H1 (cell line): ENCODE data around the gene LPCAT3. TPM values are rescaled to one million over a fixed set of nuclear protein-coding genes. Genes with fewer than 3 reads are reported as not detected.

Experiments used
- BACH1 ChIP-seq: IDR thresholded peaks from 2 replicates; pipeline ENCODE4 v1.6.1; 2012; ENCODE audit warnings: low read length, improper control_type of control experiment
- BCL11A ChIP-seq, 2 experiments: IDR thresholded peaks; one replicate each; pipeline ENCODE4 v1.6.1; 2011; ENCODE audit warnings: low read depth in 2 of 2, low read length in 2 of 2, mild to moderate bottlenecking in 2 of 2
- CHD1 ChIP-seq: IDR thresholded peaks from 2 replicates; pipeline ENCODE4 v1.6.1; 2012; ENCODE audit warnings: low read depth, low read length, improper control_type of control experiment
- MAFK ChIP-seq: IDR thresholded peaks from 2 replicates; pipeline ENCODE4 v1.6.1; 2012; ENCODE audit warnings: low read depth, mild to moderate bottlenecking, improper control_type of control experiment, low read length
- RFX5 ChIP-seq: IDR thresholded peaks from 2 replicates; pipeline ENCODE4 v1.6.1; 2011; ENCODE audit warnings: low read depth, low read length, improper control_type of control experiment, borderline replicate concordance
- SAP30 ChIP-seq: fragments of 300-600 bp; sonication (generic); IDR thresholded peaks from 2 replicates; pipeline ENCODE4 v1.7.1; 2012; ENCODE audit warnings: low read length, moderate library complexity, mild to moderate bottlenecking, inconsistent platforms; ENCODE audit not compliant: insufficient read depth, insufficient replicate concordance
- SP1 ChIP-seq: IDR thresholded peaks from 2 replicates; pipeline ENCODE4 v1.6.1; 2011; ENCODE audit warnings: low read depth, low read length
- polyA plus RNA-seq, 7 experiments: library from polyadenylated mRNA; depleted of rRNA in 3 of 7; stranded (reverse) in 5 of 7; unstranded in 2 of 7; fragments of >200 nt in 5 of 7; fragments of 200-250 nt in 2 of 7; gene quantifications; 1 replicate in 5 of 7; 2 replicates in 1 of 7; 4 replicates in 1 of 7; pipeline versions ENCODE4 v1.2.1 to v1.2.3, GENCODE V29; 2011 to 2013; ENCODE audit warnings: missing spikeins in 2 of 7, mixed read lengths in 2 of 7
- total RNA-seq: library from RNA; stranded (reverse); fragmentation: NEBNext Ultra II Directional; extraction: Animal tissue kit (Norgen Biotek cat#: 25700); gene quantifications from 2 replicates; pipeline ENCODE4 v1.2.1, GENCODE V29; 2021
- TF ChIP-seq, protein P1 (sequence below): fragments of 300-600 bp; sonication (generic); IDR thresholded peaks from 2 replicates; pipeline ENCODE4 v1.7.1; 2012; ENCODE audit warnings: low read length, moderate library complexity, mild to moderate bottlenecking, inconsistent platforms; ENCODE audit not compliant: insufficient replicate concordance

LPCAT3 gene
- total and polyA plus RNA-seq, 2 of the 8 experiments (the other 6 are each of a cell fraction or from before 2014, with no cell fraction given) = 55.8 to 70.4 TPM

DNA sequence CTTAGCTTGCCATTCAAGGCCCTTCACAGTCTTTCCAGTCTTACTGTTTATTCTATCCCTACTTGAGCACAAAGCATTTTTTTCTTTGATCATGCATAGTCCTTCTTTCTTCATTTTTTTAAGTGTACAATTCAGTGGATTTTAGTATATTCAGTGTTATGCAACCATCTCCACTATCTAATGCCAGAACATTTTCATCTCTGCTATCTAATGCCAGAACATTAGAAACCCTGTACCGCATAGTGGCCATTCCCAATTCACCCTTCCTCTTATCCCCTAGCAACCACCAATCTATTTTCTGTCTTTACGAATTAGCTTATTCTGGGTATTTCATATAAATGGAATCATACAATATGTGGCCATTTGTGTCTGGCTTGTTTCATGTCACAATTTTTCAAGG lies 13.4 kb downstream of the LPCAT3 start (continued):
- TF ChIP-seq, protein P1, sequence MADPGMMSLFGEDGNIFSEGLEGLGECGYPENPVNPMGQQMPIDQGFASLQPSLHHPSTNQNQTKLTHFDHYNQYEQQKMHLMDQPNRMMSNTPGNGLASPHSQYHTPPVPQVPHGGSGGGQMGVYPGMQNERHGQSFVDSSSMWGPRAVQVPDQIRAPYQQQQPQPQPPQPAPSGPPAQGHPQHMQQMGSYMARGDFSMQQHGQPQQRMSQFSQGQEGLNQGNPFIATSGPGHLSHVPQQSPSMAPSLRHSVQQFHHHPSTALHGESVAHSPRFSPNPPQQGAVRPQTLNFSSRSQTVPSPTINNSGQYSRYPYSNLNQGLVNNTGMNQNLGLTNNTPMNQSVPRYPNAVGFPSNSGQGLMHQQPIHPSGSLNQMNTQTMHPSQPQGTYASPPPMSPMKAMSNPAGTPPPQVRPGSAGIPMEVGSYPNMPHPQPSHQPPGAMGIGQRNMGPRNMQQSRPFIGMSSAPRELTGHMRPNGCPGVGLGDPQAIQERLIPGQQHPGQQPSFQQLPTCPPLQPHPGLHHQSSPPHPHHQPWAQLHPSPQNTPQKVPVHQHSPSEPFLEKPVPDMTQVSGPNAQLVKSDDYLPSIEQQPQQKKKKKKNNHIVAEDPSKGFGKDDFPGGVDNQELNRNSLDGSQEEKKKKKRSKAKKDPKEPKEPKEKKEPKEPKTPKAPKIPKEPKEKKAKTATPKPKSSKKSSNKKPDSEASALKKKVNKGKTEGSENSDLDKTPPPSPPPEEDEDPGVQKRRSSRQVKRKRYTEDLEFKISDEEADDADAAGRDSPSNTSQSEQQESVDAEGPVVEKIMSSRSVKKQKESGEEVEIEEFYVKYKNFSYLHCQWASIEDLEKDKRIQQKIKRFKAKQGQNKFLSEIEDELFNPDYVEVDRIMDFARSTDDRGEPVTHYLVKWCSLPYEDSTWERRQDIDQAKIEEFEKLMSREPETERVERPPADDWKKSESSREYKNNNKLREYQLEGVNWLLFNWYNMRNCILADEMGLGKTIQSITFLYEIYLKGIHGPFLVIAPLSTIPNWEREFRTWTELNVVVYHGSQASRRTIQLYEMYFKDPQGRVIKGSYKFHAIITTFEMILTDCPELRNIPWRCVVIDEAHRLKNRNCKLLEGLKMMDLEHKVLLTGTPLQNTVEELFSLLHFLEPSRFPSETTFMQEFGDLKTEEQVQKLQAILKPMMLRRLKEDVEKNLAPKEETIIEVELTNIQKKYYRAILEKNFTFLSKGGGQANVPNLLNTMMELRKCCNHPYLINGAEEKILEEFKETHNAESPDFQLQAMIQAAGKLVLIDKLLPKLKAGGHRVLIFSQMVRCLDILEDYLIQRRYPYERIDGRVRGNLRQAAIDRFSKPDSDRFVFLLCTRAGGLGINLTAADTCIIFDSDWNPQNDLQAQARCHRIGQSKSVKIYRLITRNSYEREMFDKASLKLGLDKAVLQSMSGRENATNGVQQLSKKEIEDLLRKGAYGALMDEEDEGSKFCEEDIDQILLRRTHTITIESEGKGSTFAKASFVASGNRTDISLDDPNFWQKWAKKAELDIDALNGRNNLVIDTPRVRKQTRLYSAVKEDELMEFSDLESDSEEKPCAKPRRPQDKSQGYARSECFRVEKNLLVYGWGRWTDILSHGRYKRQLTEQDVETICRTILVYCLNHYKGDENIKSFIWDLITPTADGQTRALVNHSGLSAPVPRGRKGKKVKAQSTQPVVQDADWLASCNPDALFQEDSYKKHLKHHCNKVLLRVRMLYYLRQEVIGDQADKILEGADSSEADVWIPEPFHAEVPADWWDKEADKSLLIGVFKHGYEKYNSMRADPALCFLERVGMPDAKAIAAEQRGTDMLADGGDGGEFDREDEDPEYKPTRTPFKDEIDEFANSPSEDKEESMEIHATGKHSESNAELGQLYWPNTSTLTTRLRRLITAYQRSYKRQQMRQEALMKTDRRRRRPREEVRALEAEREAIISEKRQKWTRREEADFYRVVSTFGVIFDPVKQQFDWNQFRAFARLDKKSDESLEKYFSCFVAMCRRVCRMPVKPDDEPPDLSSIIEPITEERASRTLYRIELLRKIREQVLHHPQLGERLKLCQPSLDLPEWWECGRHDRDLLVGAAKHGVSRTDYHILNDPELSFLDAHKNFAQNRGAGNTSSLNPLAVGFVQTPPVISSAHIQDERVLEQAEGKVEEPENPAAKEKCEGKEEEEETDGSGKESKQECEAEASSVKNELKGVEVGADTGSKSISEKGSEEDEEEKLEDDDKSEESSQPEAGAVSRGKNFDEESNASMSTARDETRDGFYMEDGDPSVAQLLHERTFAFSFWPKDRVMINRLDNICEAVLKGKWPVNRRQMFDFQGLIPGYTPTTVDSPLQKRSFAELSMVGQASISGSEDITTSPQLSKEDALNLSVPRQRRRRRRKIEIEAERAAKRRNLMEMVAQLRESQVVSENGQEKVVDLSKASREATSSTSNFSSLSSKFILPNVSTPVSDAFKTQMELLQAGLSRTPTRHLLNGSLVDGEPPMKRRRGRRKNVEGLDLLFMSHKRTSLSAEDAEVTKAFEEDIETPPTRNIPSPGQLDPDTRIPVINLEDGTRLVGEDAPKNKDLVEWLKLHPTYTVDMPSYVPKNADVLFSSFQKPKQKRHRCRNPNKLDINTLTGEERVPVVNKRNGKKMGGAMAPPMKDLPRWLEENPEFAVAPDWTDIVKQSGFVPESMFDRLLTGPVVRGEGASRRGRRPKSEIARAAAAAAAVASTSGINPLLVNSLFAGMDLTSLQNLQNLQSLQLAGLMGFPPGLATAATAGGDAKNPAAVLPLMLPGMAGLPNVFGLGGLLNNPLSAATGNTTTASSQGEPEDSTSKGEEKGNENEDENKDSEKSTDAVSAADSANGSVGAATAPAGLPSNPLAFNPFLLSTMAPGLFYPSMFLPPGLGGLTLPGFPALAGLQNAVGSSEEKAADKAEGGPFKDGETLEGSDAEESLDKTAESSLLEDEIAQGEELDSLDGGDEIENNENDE = no peak
- no peak for TF ChIP-seq RFX5
- no peak for TF ChIP-seq SAP30
- TF ChIP-seq SP1 = no peak
- no peak for TF ChIP-seq BCL11A (IDR thresholded peaks at IDR 0.05; ENCODE audit: low read depth in 2 of 2, low read length in 2 of 2)
- no peak for TF ChIP-seq CHD1
- no peak for TF ChIP-seq MAFK
- TF ChIP-seq BACH1 = no peak
